ENCODE measurements around the gene SORBS2.

The SORBS2 gene

GRCh38 chr4:185623444-185624258 lies 188.3 kb downstream of the SORBS2 start:
- no peaks in the 10 kb centered on the region for H3K27me3 ChIP-seq (replicated peaks)
- in situ Hi-C loops (cut with HindIII; ENCODE audit: low pct_ligation_motif_present, low sequenced_read_pairs): no loop called here
- no peak for TF ChIP-seq CTCF (IDR thresholded peaks at IDR 0.05; ENCODE audit: low read depth, low read length, missing control alignments)
- H3K36me3 ChIP-seq (replicated peaks): peaks cover 37% of the 10 kb centered on the region
- DNase-seq: no peak
- no peak overlapping the region for H3K27ac ChIP-seq
- no peak overlapping the region for H3K4me3 ChIP-seq (ENCODE audit: low read depth, low read length)

- no peak overlapping the region for H3K4me3 ChIP-seq (ENCODE audit: low read depth, low read length)
- in situ Hi-C loops (cut with HindIII; ENCODE audit: low pct_ligation_motif_present, low sequenced_read_pairs): no loop called here
These were observed 203.8 kb downstream of the SORBS2 start for GRCh38 chr4:185608185-185608584.

GRCh38 chr4:185602397-185602796 lies 209.6 kb downstream of the SORBS2 start:
- TF ChIP-seq CTCF (IDR thresholded peaks at IDR 0.05; ENCODE audit: low read depth, low read length, missing control alignments): no peak
- H3K36me3 ChIP-seq (replicated peaks): peaks cover 18% of the 10 kb centered on the region
- in situ Hi-C loops (cut with HindIII; ENCODE audit: low pct_ligation_motif_present, low sequenced_read_pairs): no loop called here

More at GRCh38 chr4:185608185-185608584, 203.8 kb downstream of the SORBS2 start:
- no peak for DNase-seq
- TF ChIP-seq CTCF (IDR thresholded peaks at IDR 0.05; ENCODE audit: low read depth, low read length, missing control alignments): no peak
- H3K27ac ChIP-seq: no peak overlapping the region
- H3K36me3 ChIP-seq (replicated peaks): peaks cover 39% of the 10 kb centered on the region
- no peaks in the 10 kb centered on the region for H3K27me3 ChIP-seq (replicated peaks)

GRCh38 chr4:185600801-185601434 lies 211.1 kb downstream of the SORBS2 start:
- Histone ChIP-seq H3K4me3 (ENCODE audit: low read depth, low read length) (no peak overlapping the region), H3K27me3 (replicated peaks) (no peaks in the 10 kb centered on the region), H3K36me3 (replicated peaks) (peaks cover 11% of the 10 kb centered on the region), H3K27ac (no peak overlapping the region)
- TF ChIP-seq CTCF (IDR thresholded peaks at IDR 0.05; ENCODE audit: low read depth, low read length, missing control alignments): no peak
- DNase-seq: no peak
- in situ Hi-C loops (cut with HindIII; ENCODE audit: low pct_ligation_motif_present, low sequenced_read_pairs): no loop called here

More at GRCh38 chr4:185602397-185602796, 209.6 kb downstream of the SORBS2 start:
- Histone ChIP-seq H3K27ac (no peak overlapping the region), H3K27me3 (replicated peaks) (no peaks in the 10 kb centered on the region), H3K4me3 (ENCODE audit: low read depth, low read length) (no peak overlapping the region)
- no peak for DNase-seq

GRCh38 chr4:185599553-185600243 lies 212.3 kb downstream of the SORBS2 start:
- H3K36me3 ChIP-seq (replicated peaks): peaks cover 11% of the 10 kb centered on the region
- H3K27ac ChIP-seq: no peak overlapping the region
- no peaks in the 10 kb centered on the region for H3K27me3 ChIP-seq (replicated peaks)
- in situ Hi-C loops (cut with HindIII; ENCODE audit: low pct_ligation_motif_present, low sequenced_read_pairs): no loop called here
- TF ChIP-seq CTCF (IDR thresholded peaks at IDR 0.05; ENCODE audit: low read depth, low read length, missing control alignments): no peak
- H3K4me3 ChIP-seq (ENCODE audit: low read depth, low read length): no peak overlapping the region
- no peak for DNase-seq

Data from brain microvascular endothelial cell (primary cell).